ENCODE results near the gene SULF2. TPM values are rescaled to one million over a fixed set of nuclear protein-coding genes. Genes with fewer than 3 reads are reported as not detected.
A peak's percentile ranks its signal among the peaks of the same experiment; 100 is the strongest.

Gene SULF2
- total RNA-seq, 1 experiment from 2014 or later: 66.1 TPM

DNA sequence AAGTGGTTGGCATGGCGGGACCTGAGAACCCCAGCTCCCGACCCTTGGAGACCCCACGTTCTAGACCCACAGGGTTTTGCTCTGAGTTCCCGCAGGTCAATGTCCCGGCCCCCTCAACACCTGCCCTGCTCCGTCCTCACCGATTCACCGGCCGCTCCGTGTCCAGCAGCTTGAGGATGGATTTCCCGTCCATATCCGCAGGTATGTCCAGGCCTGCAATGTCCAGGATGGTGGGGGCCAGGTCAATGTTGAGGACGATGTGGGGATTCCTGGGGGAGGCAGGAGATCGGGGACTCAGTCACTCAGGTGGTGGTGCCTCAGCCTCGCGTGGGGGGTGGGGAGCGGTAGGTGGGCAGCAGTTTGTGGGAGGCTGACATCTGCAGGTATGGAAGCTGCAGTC, 106.7 kb downstream of the SULF2 start:
- Histone ChIP-seq H3K4me1 (peaks cover 27% of the 10 kb centered on the region), H3K4me3 (ENCODE audit: low read depth, low read length) (no peak overlapping the region), H3K27me3 (replicated peaks; ENCODE audit: control insufficient read depth, insufficient read depth, low read length) (no peaks in the 10 kb centered on the region), H3K9me3 (no peaks in the 10 kb centered on the region), H3K36me3 (ENCODE audit: control insufficient read depth, insufficient read depth, low read length) (no peaks in the 10 kb centered on the region)
- no TSS peak for BruUV-seq (replicated peaks)
- H3K9me3 Mint-ChIP-seq (ENCODE audit: unreplicated experiment): no peaks in the 10 kb centered on the region
- no peaks in the 10 kb centered on the region for H3K4me1 Mint-ChIP-seq (ENCODE audit: low read depth, unreplicated experiment)
- no peaks in the 10 kb centered on the region for H3K27me3 Mint-ChIP-seq (ENCODE audit: insufficient read depth, unreplicated experiment)
- H3K36me3 Mint-ChIP-seq (ENCODE audit: insufficient read depth, unreplicated experiment): peaks cover 6% of the 10 kb centered on the region
- ChIA-PET CTCF (interaction anchor here (1.1 to 4.3 kb wide), 6 partner anchors 15 to 942 kb away, joined by 3 to 33 read pairs (median 13); no protein-coding TSS in a partner anchor), POLR2A (no interaction called here)
- H3K27ac Mint-ChIP-seq (ENCODE audit: unreplicated experiment): peak overlapping the region; percentile 31
- DNase-seq: no peak
- no peak overlapping the region for H3K4me3 Mint-ChIP-seq (ENCODE audit: unreplicated experiment)
- intact Hi-C loops (cut with micrococcal nuclease; ENCODE audit: unreplicated experiment): loop anchor here (1.0 kb wide), 4 partner anchors 34 to 943 kb away; no protein-coding TSS in a partner anchor
- TF ChIP-seq, protein P1, sequence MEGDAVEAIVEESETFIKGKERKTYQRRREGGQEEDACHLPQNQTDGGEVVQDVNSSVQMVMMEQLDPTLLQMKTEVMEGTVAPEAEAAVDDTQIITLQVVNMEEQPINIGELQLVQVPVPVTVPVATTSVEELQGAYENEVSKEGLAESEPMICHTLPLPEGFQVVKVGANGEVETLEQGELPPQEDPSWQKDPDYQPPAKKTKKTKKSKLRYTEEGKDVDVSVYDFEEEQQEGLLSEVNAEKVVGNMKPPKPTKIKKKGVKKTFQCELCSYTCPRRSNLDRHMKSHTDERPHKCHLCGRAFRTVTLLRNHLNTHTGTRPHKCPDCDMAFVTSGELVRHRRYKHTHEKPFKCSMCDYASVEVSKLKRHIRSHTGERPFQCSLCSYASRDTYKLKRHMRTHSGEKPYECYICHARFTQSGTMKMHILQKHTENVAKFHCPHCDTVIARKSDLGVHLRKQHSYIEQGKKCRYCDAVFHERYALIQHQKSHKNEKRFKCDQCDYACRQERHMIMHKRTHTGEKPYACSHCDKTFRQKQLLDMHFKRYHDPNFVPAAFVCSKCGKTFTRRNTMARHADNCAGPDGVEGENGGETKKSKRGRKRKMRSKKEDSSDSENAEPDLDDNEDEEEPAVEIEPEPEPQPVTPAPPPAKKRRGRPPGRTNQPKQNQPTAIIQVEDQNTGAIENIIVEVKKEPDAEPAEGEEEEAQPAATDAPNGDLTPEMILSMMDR (IDR thresholded peaks at IDR 0.05; ENCODE audit: insufficient read depth in 1 of 2, low read depth in 1 of 2, low read length in 1 of 2, severe bottlenecking in 1 of 2, unreplicated experiment in 1 of 2): no peak

DNA sequence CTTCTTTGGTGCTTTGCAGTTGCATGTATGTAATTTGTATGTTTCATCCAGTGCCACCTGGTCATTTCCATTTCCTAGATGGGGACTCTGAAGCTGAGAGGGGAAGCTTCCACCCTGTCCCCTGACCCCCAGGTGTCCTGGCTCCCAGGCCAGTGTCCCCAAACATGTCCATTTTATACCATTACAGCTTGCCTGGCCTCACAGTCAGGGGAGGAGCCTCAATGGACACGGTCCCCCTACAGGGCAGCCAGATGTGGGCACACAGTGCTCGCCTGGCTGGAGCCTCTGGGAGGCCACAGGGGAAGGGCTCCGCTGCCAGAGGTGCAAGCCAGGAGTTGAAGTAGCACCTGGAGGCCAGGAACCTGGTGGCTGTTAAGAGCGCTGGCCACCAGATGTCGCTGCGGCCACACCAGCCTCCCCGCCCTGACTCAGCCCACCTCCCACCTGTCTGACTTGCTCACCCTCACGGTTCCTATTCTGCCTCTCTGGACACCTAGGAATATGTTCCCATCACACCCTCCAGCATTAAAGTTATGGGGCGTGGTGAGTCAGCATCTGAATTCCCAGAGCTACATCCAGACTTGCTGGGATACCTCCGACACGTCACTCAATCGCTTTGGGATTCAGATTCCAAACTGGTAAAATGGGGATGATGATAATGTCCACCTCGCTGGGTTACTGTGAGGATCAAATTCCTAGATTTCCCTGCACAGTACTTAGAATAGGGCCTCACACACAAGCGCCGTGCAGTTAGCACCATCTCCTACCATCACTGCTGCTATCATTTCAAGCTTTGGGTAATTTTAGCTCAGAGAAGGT, 107.4 kb downstream of the SULF2 start:
- intact Hi-C loops (cut with micrococcal nuclease; ENCODE audit: unreplicated experiment): loop anchor here (1.0 kb wide), 4 partner anchors 34 to 943 kb away; no protein-coding TSS in a partner anchor
- CTCF ChIA-PET: interaction anchor here (0.6 to 4.3 kb wide), 14 partner anchors 14 to 943 kb away, joined by 3 to 33 read pairs (median 4); no protein-coding TSS in a partner anchor
- peaks cover 6% of the 10 kb centered on the region for H3K36me3 Mint-ChIP-seq (ENCODE audit: insufficient read depth, unreplicated experiment)
- H3K4me3 Mint-ChIP-seq (ENCODE audit: unreplicated experiment): no peak overlapping the region
- no peaks in the 10 kb centered on the region for H3K9me3 Mint-ChIP-seq (ENCODE audit: unreplicated experiment)
- H3K9me3 ChIP-seq: no peaks in the 10 kb centered on the region
- H3K4me1 ChIP-seq: peaks cover 27% of the 10 kb centered on the region
- no TSS peak for BruUV-seq (replicated peaks)
- TF ChIP-seq, protein P1 (IDR thresholded peaks at IDR 0.05; ENCODE audit: insufficient read depth in 1 of 2, low read depth in 1 of 2, low read length in 1 of 2, severe bottlenecking in 1 of 2, unreplicated experiment in 1 of 2): peak; percentile 99 to 100
- DNase-seq: peak; percentile 87 to 93
- no peaks in the 10 kb centered on the region for H3K27me3 Mint-ChIP-seq (ENCODE audit: insufficient read depth, unreplicated experiment)
- POLR2A ChIA-PET: interaction anchor here (0.5 kb wide), 1 partner anchor 238 kb away, joined by 3 read pairs; no protein-coding TSS in a partner anchor
- no peaks in the 10 kb centered on the region for H3K36me3 ChIP-seq (ENCODE audit: control insufficient read depth, insufficient read depth, low read length)
- H3K27ac Mint-ChIP-seq (ENCODE audit: unreplicated experiment): peak overlapping the region; percentile 31
- no peaks in the 10 kb centered on the region for H3K4me1 Mint-ChIP-seq (ENCODE audit: low read depth, unreplicated experiment)
- no peaks in the 10 kb centered on the region for H3K27me3 ChIP-seq (replicated peaks; ENCODE audit: control insufficient read depth, insufficient read depth, low read length)
- H3K4me3 ChIP-seq (ENCODE audit: low read depth, low read length): no peak overlapping the region

DNA sequence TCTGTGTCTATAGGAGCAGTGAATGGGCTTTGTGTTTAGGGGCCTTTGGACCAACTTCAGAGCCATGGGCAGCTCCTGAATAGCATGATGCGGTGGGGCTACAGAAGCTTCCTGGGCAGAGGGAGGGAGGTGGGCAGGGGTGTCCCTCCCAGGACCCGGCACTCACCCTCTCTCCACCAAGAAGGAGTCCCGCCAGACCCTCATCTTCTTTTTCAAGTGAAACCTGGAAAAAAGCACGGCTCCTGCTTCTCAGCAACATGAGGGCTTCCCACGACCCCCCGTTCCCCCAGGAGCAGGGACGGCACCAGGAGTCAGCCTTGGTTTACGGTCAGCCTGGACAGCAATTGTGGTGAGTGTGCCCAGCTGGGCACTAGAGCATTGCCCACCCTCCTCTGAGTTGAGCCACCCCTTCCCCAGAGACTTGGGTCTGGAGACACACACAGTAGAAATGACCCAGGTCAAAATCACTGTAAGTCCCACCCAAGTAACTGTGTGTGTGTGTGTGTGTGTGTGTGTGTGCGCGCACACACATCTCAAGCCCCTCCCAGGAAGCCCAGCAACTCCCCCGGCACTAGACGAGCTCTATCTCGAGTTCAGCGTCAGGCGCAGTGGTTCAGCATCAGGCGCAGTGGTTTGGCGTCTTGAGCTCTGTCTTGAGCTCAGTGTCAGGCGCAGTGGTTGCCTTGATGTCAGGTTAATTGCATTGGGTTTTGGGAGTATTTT, 108.2 kb downstream of the SULF2 start:
- no peaks in the 10 kb centered on the region for H3K27me3 Mint-ChIP-seq (ENCODE audit: insufficient read depth, unreplicated experiment)
- Histone ChIP-seq H3K4me3 (ENCODE audit: low read depth, low read length) (no peak overlapping the region), H3K9me3 (no peaks in the 10 kb centered on the region), H3K36me3 (ENCODE audit: control insufficient read depth, insufficient read depth, low read length) (no peaks in the 10 kb centered on the region), H3K27me3 (replicated peaks; ENCODE audit: control insufficient read depth, insufficient read depth, low read length) (no peaks in the 10 kb centered on the region), H3K4me1 (peaks cover 22% of the 10 kb centered on the region)
- no peak overlapping the region for H3K27ac Mint-ChIP-seq (ENCODE audit: unreplicated experiment)
- TF ChIP-seq, protein P1 (IDR thresholded peaks at IDR 0.05; ENCODE audit: insufficient read depth in 1 of 2, low read depth in 1 of 2, low read length in 1 of 2, severe bottlenecking in 1 of 2, unreplicated experiment in 1 of 2): no peak
- ChIA-PET POLR2A (interaction anchor here (0.5 kb wide), 1 partner anchor 238 kb away, joined by 3 read pairs; no protein-coding TSS in a partner anchor), CTCF (interaction anchor here (0.6 to 4.3 kb wide), 14 partner anchors 10 to 943 kb away, joined by 3 to 33 read pairs (median 4); no protein-coding TSS in a partner anchor)
- intact Hi-C loops (cut with micrococcal nuclease; ENCODE audit: unreplicated experiment): no loop called here
- no peak for DNase-seq
- no peaks in the 10 kb centered on the region for H3K4me1 Mint-ChIP-seq (ENCODE audit: low read depth, unreplicated experiment)
- BruUV-seq (replicated peaks): no TSS peak
- peaks cover 13% of the 10 kb centered on the region for H3K36me3 Mint-ChIP-seq (ENCODE audit: insufficient read depth, unreplicated experiment)
- H3K4me3 Mint-ChIP-seq (ENCODE audit: unreplicated experiment): no peak overlapping the region
- no peaks in the 10 kb centered on the region for H3K9me3 Mint-ChIP-seq (ENCODE audit: unreplicated experiment)

Measured in Caco-2 (cell line).